PC-3 (cell line): ENCODE measurements around the gene WHAMM. TPM values are rescaled to one million over a fixed set of nuclear protein-coding genes. Genes with fewer than 3 reads are reported as not detected.

Experiments
- ATAC-seq: fragments of 200-7000 bp; cut with Tn5 transposase; 2 replicates; pipeline ENCODE4 v1.9.1; 2020; ENCODE audit warnings: mild to moderate bottlenecking, moderate library complexity
- BruUV-seq: library from RNA; stranded (reverse); fragments of 400-500 nt; replicated peaks from 2 replicates; lab custom pipeline; 2021; lab: Mats Ljungman, UMichigan
- CTCF ChIA-PET: fragments of 300-600 bp; sonication (Branson Sonifier 250); formaldehyde crosslinking; loops from one replicate; lab custom pipeline; 2022; ENCODE audit warnings: antibody characterized with exemption; lab: Charles Lee
- POLR2A ChIA-PET: fragments of 300-600 bp; sonication (Branson Sonifier 250); formaldehyde crosslinking; loops from one replicate; lab custom pipeline; 2022; ENCODE audit warnings: antibody characterized with exemption; ENCODE audit not compliant: unreplicated experiment; lab: Charles Lee
- DNase-seq: peaks from one replicate; pipeline ENCODE4 v3.0.0-alpha.2; 2015
- H2AFZ ChIP-seq: fragments of 300-600 bp; sonication (generic); 2 replicates; pipeline ENCODE4 v1.6.0; 2016; ENCODE audit warnings: antibody characterized with exemption, low read length
- H3F3A ChIP-seq: fragments of 300-600 bp; sonication (generic); one replicate; pipeline ENCODE4 v1.6.0; 2017; ENCODE audit warnings: antibody characterized with exemption, low read length, control low read depth, mild to moderate bottlenecking; ENCODE audit not compliant: unreplicated experiment
- H3K27ac ChIP-seq: fragments of 300-600 bp; sonication (generic); 2 replicates; pipeline ENCODE4 v1.5.1; 2016; ENCODE audit warnings: mild to moderate bottlenecking, low read length
- H3K27me3 ChIP-seq: fragments of 300-600 bp; sonication (generic); 2 replicates; pipeline ENCODE4 v1.6.1; 2016; ENCODE audit warnings: low read length, mixed read lengths
- H3K36me3 ChIP-seq: fragments of 300-600 bp; sonication (generic); 2 replicates; pipeline ENCODE4 v1.6.1; 2016; ENCODE audit warnings: low read depth, mixed run types, low read length, mixed read lengths
- H3K4me1 ChIP-seq: fragments of 300-600 bp; sonication (generic); 2 replicates; pipeline ENCODE4 v1.5.1; 2016; ENCODE audit warnings: low read length; ENCODE audit not compliant: insufficient read depth
- H3K4me2 ChIP-seq: fragments of 300-600 bp; sonication (generic); 2 replicates; pipeline ENCODE4 v1.6.0; 2016; ENCODE audit warnings: low read length
- H3K4me3 ChIP-seq: fragments of 300-600 bp; sonication (generic); 2 replicates; pipeline ENCODE4 v1.5.1; 2016; ENCODE audit warnings: mild to moderate bottlenecking, low read length, mixed read lengths
- H3K79me2 ChIP-seq: fragments of 300-600 bp; sonication (generic); 2 replicates; pipeline ENCODE4 v1.6.1; 2017; ENCODE audit warnings: low read length, mixed read lengths
- H3K9ac ChIP-seq: fragments of 300-600 bp; sonication (generic); 2 replicates; pipeline ENCODE4 v1.6.0; 2016; ENCODE audit warnings: mild to moderate bottlenecking, low read length
- H3K9me2 ChIP-seq: fragments of 300-600 bp; sonication (generic); replicated peaks from 2 replicates; pipeline ENCODE4 v1.6.1; 2016; ENCODE audit warnings: mixed run types, low read length, mixed read lengths
- H3K9me3 ChIP-seq: fragments of 300-600 bp; sonication (generic); 2 replicates; pipeline ENCODE4 v1.6.1; 2016; ENCODE audit warnings: low read length, mixed read lengths
- H4K20me1 ChIP-seq: fragments of 300-600 bp; sonication (generic); 2 replicates; pipeline ENCODE4 v1.6.1; 2016; ENCODE audit warnings: low read length, mixed read lengths
- CTCF ChIP-seq: fragments of 300-600 bp; sonication (generic); conservative IDR thresholded peaks from 2 replicates; pipeline ENCODE4 v1.5.1; 2017; ENCODE audit warnings: antibody characterized with exemption, low read depth, mild to moderate bottlenecking, low read length
- EZH2 ChIP-seq: fragments of 300-600 bp; sonication (generic); IDR thresholded peaks from one replicate; pipeline ENCODE4 v1.6.1; 2017; ENCODE audit warnings: antibody characterized with exemption, mild to moderate bottlenecking, low read length; ENCODE audit not compliant: unreplicated experiment
- EZH2phosphoT487 ChIP-seq: fragments of 300-600 bp; sonication (generic); IDR thresholded peaks from 2 replicates; pipeline ENCODE4 v1.6.1; 2018; ENCODE audit warnings: mild to moderate bottlenecking, antibody characterized with exemption, low read length, borderline replicate concordance
- intact Hi-C: fragments of 100-400 bp; cut with micrococcal nuclease; formaldehyde crosslinking; loops from 2 replicates; pipeline ENCODE4 v1.9.0; 2023
- total RNA-seq: library from RNA; depleted of rRNA; stranded (reverse); fragments of >200 nt; gene quantifications from 2 replicates; pipeline ENCODE4 v1.2.3, GENCODE V29; 2014

The WHAMM gene
- total RNA-seq, 1 experiment from 2014 or later = 4.6 TPM

- Histone ChIP-seq H3K4me3 (no peak overlapping the region), H3K27ac (no peak overlapping the region), H3K4me1 (no peaks in the 10 kb centered on the region), H2AFZ (no peak overlapping the region), H3K9me3 (no peaks in the 10 kb centered on the region), H3K4me2 (no peak overlapping the region), H3K36me3 (no peaks in the 10 kb centered on the region), H4K20me1 (no peaks in the 10 kb centered on the region), H3K79me2 (no peaks in the 10 kb centered on the region), H3K9me2 (no peaks in the 10 kb centered on the region), H3F3A (no peaks in the 10 kb centered on the region), H3K27me3 (peaks cover 3% of the 10 kb centered on the region; the same call in 1 of the 2 replicates), H3K9ac (no peak overlapping the region)
- CTCF ChIA-PET = no interaction called here
- intact Hi-C loops = no loop called here
- POLR2A ChIA-PET = no interaction called here
- DNase-seq (no peak), ATAC-seq (no peak)
- TF ChIP-seq EZH2phosphoT487 = no peak
- TF ChIP-seq EZH2 = no peak
- no peak for TF ChIP-seq CTCF
- BruUV-seq = no TSS peak
These were observed 10.1 kb upstream of the WHAMM start for GRCh38 chr15:82799183-82799841.

- ChIA-PET CTCF (no interaction called here), POLR2A (no interaction called here)
- no peaks in the 10 kb centered on the region for H4K20me1 ChIP-seq
- no peak overlapping the region for H3K4me3 ChIP-seq
- TF ChIP-seq CTCF (no peak), EZH2phosphoT487 (no peak), EZH2 (no peak)
- no TSS peak for BruUV-seq
- no peak overlapping the region for H2AFZ ChIP-seq
- no peaks in the 10 kb centered on the region for H3K4me1 ChIP-seq
- no peaks in the 10 kb centered on the region for H3K79me2 ChIP-seq
- H3K27me3 ChIP-seq = peaks cover 3% of the 10 kb centered on the region; the same call in 1 of the 2 replicates
- no peaks in the 10 kb centered on the region for H3K9me3 ChIP-seq
- no peak overlapping the region for H3K9ac ChIP-seq
- H3F3A ChIP-seq = no peaks in the 10 kb centered on the region
- intact Hi-C loops = no loop called here
- no peak overlapping the region for H3K27ac ChIP-seq
- DNase-seq (no peak), ATAC-seq (no peak)
- H3K4me2 ChIP-seq = no peak overlapping the region
- no peaks in the 10 kb centered on the region for H3K9me2 ChIP-seq
- H3K36me3 ChIP-seq = no peaks in the 10 kb centered on the region
These were observed 6.9 kb upstream of the WHAMM start for GRCh38 chr15:82802497-82802896.

- ATAC-seq (peak; percentile 86), DNase-seq (no peak)
- Histone ChIP-seq H3K9me3 (no peaks in the 10 kb centered on the region), H3K79me2 (no peaks in the 10 kb centered on the region), H3K9me2 (no peaks in the 10 kb centered on the region), H3K36me3 (no peaks in the 10 kb centered on the region), H3K4me1 (peaks cover 8% of the 10 kb centered on the region), H3K4me2 (no peak overlapping the region), H3K27ac (no peak overlapping the region), H4K20me1 (no peaks in the 10 kb centered on the region), H3K9ac (no peak overlapping the region), H3K27me3 (peaks cover 3% of the 10 kb centered on the region; the same call in 1 of the 2 replicates), H2AFZ (no peak overlapping the region), H3F3A (no peaks in the 10 kb centered on the region), H3K4me3 (no peak overlapping the region)
- ChIA-PET CTCF (no interaction called here), POLR2A (interaction anchor here (0.5 kb wide), 2 partner anchors 54 to 283 kb away, joined by 3 to 6 read pairs; no protein-coding TSS in a partner anchor)
- no peak for TF ChIP-seq CTCF
- TF ChIP-seq EZH2 = no peak
- no peak for TF ChIP-seq EZH2phosphoT487
- no TSS peak for BruUV-seq
- intact Hi-C loops = no loop called here
These were observed 5.4 kb upstream of the WHAMM start for GRCh38 chr15:82803793-82804574.
